H1 (cell line): ENCODE measurements around the gene WBP1. TPM values are rescaled to one million over a fixed set of nuclear protein-coding genes. Genes with fewer than 3 reads are reported as not detected.

ENCODE experiments used
- ASH2L ChIP-seq: fragments of 200-600, 300-600 bp; sonication (generic); IDR thresholded peaks from one replicate; pipeline ENCODE4 v1.7.1; 2017; ENCODE audit warnings: low read length
- BACH1 ChIP-seq: IDR thresholded peaks from 2 replicates; pipeline ENCODE4 v1.6.1; 2012; ENCODE audit warnings: low read length, improper control_type of control experiment
- EZH2 ChIP-seq: fragments of 200-600 bp; sonication (generic); IDR thresholded peaks from 2 replicates; pipeline ENCODE4 v1.7.1; 2012; ENCODE audit warnings: low read depth, mild to moderate bottlenecking, moderate library complexity, low read length, inconsistent platforms; ENCODE audit not compliant: severe bottlenecking
- FOSL1 ChIP-seq: IDR thresholded peaks from 2 replicates; pipeline ENCODE4 v1.6.1; 2011; ENCODE audit warnings: mild to moderate bottlenecking, low read depth, low read length, moderate library complexity; ENCODE audit not compliant: insufficient read depth
- GABPA ChIP-seq: IDR thresholded peaks from 2 replicates; pipeline ENCODE4 v1.6.1; 2011; ENCODE audit warnings: mild to moderate bottlenecking, low read length, moderate library complexity, borderline replicate concordance; ENCODE audit not compliant: insufficient read depth
- KDM5A ChIP-seq: fragments of 200-600 bp; IDR thresholded peaks from 2 replicates; pipeline ENCODE4 v1.7.1; 2012; ENCODE audit warnings: mild to moderate bottlenecking, low read length, inconsistent platforms, mixed read lengths
- POLR2AphosphoS5 ChIP-seq: IDR thresholded peaks from 2 replicates; pipeline ENCODE4 v1.6.1; 2011; ENCODE audit warnings: low read depth, low read length
- RNF2 ChIP-seq: fragments of 200-900, 300-1000 bp; sonication (generic); IDR thresholded peaks from 2 replicates; pipeline ENCODE4 v1.7.1; 2016; ENCODE audit warnings: borderline replicate concordance, low read depth, mild to moderate bottlenecking, antibody characterized with exemption, low read length; ENCODE audit not compliant: poor library complexity, severe bottlenecking; ENCODE audit errors: missing control alignments
- RXRA ChIP-seq: IDR thresholded peaks from 2 replicates; pipeline ENCODE4 v1.6.1; 2011; ENCODE audit warnings: low read depth, mild to moderate bottlenecking, low read length, moderate library complexity; ENCODE audit not compliant: insufficient read depth
- SIX5 ChIP-seq: IDR thresholded peaks from 2 replicates; pipeline ENCODE4 v1.6.1; 2011; ENCODE audit warnings: mild to moderate bottlenecking, low read depth, low read length
- SP2 ChIP-seq: IDR thresholded peaks from 2 replicates; pipeline ENCODE4 v1.6.1; 2012; ENCODE audit warnings: mild to moderate bottlenecking, low read length, inconsistent platforms
- SP4 ChIP-seq: IDR thresholded peaks from 2 replicates; pipeline ENCODE4 v1.6.1; 2012; ENCODE audit warnings: low read length, inconsistent platforms
- SRF ChIP-seq: IDR thresholded peaks from 2 replicates; pipeline ENCODE4 v1.6.1; 2011; ENCODE audit warnings: mild to moderate bottlenecking, low read depth, low read length, moderate library complexity
- TAF1 ChIP-seq: IDR thresholded peaks from 2 replicates; pipeline ENCODE4 v1.6.1; 2011; ENCODE audit warnings: mild to moderate bottlenecking, low read depth, low read length
- TAF7 ChIP-seq: optimal IDR thresholded peaks from 2 replicates; pipeline ENCODE3; 2011; ENCODE audit warnings: low read depth, mild to moderate bottlenecking, inconsistent platforms, low read length, moderate library complexity, borderline replicate concordance
- TCF12 ChIP-seq: IDR thresholded peaks from 2 replicates; pipeline ENCODE4 v1.6.1; 2011; ENCODE audit warnings: low read depth, mild to moderate bottlenecking, low read length
- TEAD4 ChIP-seq: IDR thresholded peaks from 2 replicates; pipeline ENCODE4 v1.6.1; 2012; ENCODE audit warnings: low read depth, low read length, inconsistent platforms, mixed read lengths
- ZNF274 ChIP-seq: IDR thresholded peaks from 2 replicates; pipeline ENCODE4 v1.7.0; 2012; ENCODE audit warnings: low read length, borderline replicate concordance; ENCODE audit errors: extremely low read depth
- polyA plus RNA-seq, 7 experiments: library from polyadenylated mRNA; depleted of rRNA in 3 of 7; stranded (reverse) in 5 of 7; unstranded in 2 of 7; fragments of >200 nt in 5 of 7; fragments of 200-250 nt in 2 of 7; gene quantifications; 1 replicate in 5 of 7; 2 replicates in 1 of 7; 4 replicates in 1 of 7; pipeline versions ENCODE4 v1.2.1 to v1.2.3, GENCODE V29; 2011 to 2013; ENCODE audit warnings: missing spikeins in 2 of 7, mixed read lengths in 2 of 7
- total RNA-seq: library from RNA; stranded (reverse); fragmentation: NEBNext Ultra II Directional; extraction: Animal tissue kit (Norgen Biotek cat#: 25700); gene quantifications from 2 replicates; pipeline ENCODE4 v1.2.1, GENCODE V29; 2021
- TF ChIP-seq, protein P1 (sequence below): IDR thresholded peaks from 2 replicates; pipeline ENCODE4 v1.6.1; 2011; ENCODE audit warnings: low read length, improper control_type of control experiment

WBP1 gene
- total and polyA plus RNA-seq, 2 of the 8 experiments (the other 6 are each of a cell fraction or from before 2014, with no cell fraction given): 57.2 to 190 TPM

DNA sequence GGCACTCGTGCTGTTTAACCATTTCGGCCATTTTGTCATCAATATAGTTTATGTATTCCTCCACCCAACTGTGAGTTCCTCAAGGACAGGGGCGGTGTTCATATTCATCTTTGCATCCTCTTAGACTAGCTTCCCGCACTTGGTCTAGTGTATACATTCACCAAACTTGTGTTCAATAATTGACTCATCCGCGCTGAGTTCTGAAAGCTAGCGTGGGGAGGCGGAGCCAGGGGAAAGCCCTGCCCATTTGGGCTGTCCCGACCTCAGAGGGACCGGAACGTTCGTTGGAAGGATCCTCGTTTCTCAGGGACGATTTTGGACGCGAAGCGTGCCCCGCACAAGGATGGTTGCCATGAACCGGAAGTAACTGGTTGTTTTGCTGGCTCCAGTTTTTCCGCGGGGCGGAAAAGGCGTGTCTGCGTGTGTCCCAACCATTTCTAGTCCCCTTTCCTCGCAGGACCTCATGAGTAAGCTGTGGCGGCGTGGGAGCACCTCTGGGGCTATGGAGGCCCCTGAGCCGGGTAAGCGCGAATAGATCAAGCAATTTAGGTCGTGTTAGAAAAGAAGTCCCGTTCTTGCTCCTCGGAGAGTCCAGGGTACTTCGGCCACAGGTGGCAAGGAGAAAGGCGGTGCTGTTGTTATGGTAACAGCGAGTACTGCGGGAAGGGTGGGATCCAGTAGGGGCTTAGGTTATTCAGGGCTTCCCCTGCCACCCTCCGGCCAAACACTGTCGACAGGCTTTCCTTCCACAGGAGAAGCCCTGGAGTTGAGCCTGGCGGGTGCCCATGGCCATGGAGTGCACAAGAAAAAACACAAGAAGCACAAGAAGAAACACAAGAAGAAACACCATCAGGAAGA is 3.4 kb upstream of the WBP1 start, which contains the start of gene INO80B (continued):
- peak; percentile 99 for TF ChIP-seq GABPA
- TF ChIP-seq KDM5A: no peak; the same call in none of the 2 replicates
- TF ChIP-seq EZH2: no peak
- TF ChIP-seq, protein P1, sequence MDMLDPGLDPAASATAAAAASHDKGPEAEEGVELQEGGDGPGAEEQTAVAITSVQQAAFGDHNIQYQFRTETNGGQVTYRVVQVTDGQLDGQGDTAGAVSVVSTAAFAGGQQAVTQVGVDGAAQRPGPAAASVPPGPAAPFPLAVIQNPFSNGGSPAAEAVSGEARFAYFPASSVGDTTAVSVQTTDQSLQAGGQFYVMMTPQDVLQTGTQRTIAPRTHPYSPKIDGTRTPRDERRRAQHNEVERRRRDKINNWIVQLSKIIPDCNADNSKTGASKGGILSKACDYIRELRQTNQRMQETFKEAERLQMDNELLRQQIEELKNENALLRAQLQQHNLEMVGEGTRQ: no peak
- no peak for TF ChIP-seq SP2
- peak; percentile 66 for TF ChIP-seq POLR2AphosphoS5
- no peak for TF ChIP-seq ZNF274
- peak; percentile 37 for TF ChIP-seq TAF7
- TF ChIP-seq BACH1: peak; percentile 88
- 0 out of 2 replicates have a peak, but pooled peaks have one; percentile 56 for TF ChIP-seq TCF12
- TF ChIP-seq TAF1: peak; percentile 77
- peak; percentile 97 for TF ChIP-seq SP4
- no peak for TF ChIP-seq FOSL1
- TF ChIP-seq TEAD4: no peak
- peak; percentile 93 for TF ChIP-seq SIX5
- TF ChIP-seq RNF2: no peak
- TF ChIP-seq SRF: peak; percentile 51; the same call in 1 of the 2 replicates
- peak; percentile 60 for TF ChIP-seq ASH2L
- TF ChIP-seq RXRA: no peak
- TF ChIP-seq, all 59 proteins: peak for 29
